ENCODE data around the gene MNS1.
A peak's percentile ranks its signal among the peaks of the same experiment; 100 is the strongest.
"Not testable (repeated sequence)": the region's sequence is repeated elsewhere in the genome, so short reads cannot be mapped to it uniquely, and the experiment has no call there.

The MNS1 gene

GRCh38 chr15:56491110-56491722 is 26.3 kb upstream of the MNS1 start:
- peak; percentile 81 for DNase-seq (ENCODE audit: low read depth)
- no peak overlapping the region for H3K4me3 ChIP-seq (ENCODE audit: low read length)
- TF ChIP-seq, protein P1, sequence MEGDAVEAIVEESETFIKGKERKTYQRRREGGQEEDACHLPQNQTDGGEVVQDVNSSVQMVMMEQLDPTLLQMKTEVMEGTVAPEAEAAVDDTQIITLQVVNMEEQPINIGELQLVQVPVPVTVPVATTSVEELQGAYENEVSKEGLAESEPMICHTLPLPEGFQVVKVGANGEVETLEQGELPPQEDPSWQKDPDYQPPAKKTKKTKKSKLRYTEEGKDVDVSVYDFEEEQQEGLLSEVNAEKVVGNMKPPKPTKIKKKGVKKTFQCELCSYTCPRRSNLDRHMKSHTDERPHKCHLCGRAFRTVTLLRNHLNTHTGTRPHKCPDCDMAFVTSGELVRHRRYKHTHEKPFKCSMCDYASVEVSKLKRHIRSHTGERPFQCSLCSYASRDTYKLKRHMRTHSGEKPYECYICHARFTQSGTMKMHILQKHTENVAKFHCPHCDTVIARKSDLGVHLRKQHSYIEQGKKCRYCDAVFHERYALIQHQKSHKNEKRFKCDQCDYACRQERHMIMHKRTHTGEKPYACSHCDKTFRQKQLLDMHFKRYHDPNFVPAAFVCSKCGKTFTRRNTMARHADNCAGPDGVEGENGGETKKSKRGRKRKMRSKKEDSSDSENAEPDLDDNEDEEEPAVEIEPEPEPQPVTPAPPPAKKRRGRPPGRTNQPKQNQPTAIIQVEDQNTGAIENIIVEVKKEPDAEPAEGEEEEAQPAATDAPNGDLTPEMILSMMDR (conservative IDR thresholded peaks at IDR 0.05; ENCODE audit: low read length): peak; percentile 99

DNA sequence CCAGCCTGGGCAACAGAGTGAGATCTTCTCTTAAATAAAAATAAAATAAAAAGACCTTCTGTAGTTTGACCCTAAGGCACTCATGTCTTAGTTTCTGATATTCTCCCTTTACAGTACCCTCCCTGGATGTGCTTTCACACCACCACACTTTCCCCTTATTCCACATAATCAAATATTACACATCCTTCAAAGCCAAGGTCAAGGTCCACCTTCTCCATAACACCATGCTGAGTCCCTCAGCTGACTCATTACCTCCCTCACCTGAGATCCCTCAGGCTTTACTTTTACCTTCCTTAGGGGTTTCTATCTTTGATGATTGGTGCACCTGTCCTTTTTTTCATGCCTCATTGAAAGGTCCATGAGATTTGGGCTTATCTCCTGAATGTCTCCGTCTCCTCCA is 25.5 kb upstream of the MNS1 start:
- H3K4me3 ChIP-seq (ENCODE audit: low read length): no peak overlapping the region
- no peak for DNase-seq (ENCODE audit: low read depth)
- TF ChIP-seq, protein P1 (conservative IDR thresholded peaks at IDR 0.05; ENCODE audit: low read length): no peak

DNA sequence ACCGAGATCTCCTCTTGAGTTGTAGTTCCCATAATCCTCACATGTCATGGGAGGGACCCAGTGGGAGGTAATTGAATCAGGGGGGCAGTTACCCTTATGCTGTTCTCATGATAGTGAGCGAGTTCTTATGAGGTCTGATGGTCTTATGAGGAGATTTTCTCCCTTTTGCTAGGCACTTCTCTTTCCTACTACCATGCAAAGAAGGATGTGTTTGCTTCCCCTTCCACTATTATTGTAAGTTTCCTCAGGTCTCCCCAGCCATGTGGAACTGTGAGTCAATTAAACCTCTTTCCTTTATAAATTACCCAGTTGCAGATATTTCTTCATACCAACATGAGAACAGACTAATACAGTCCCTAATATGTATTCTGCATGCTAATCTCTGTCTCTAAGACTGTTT is 21.3 kb upstream of the MNS1 start:
- not testable (repeated sequence) for DNase-seq (ENCODE audit: low read depth); H3K4me3 ChIP-seq (ENCODE audit: low read length)

DNA sequence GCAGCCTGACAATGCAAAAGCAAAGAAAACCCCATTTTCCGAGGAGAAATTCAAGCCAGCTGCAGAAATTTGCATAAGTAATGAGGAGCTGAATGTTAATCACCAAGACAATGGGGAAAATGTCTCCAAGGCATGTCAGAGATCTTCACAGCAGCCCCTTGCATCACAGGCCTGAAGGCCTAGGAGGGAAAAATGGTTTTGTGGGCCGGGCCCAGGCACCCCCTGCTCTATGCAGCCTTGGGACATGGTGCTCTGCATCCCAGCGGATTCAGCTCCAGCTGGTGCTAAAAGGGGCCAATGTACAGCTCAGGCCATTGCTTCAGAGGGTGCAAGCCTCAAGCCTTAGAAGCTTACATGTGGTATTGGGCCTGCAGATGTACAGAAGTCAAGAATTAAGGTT is 20.5 kb upstream of the MNS1 start:
- DNase-seq (ENCODE audit: low read depth); H3K4me3 ChIP-seq (ENCODE audit: low read length): not testable (repeated sequence)

DNA sequence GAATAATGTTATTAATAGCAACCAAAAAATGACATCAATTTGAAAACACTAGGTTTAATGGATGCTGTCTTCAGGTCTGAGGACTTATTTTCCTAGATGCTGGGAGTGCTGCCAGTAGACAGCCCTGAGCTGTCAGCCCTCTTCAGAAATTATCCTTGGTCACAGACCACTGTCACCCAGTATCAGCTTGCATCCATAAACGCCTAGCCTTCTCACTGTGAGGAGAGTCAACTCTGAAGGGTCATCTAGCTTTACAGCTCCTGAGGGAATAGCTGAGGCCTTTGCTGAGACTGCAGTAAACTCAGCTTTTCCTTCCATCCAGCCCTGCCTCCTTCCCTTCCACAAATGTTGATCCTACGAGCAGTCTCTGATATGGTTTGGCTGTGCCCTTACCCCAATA is 19.4 kb upstream of the MNS1 start:
- no peak for DNase-seq (ENCODE audit: low read depth)
- H3K4me3 ChIP-seq (ENCODE audit: low read length): no peak overlapping the region
- TF ChIP-seq, protein P1 (conservative IDR thresholded peaks at IDR 0.05; ENCODE audit: low read length): no peak

- TF ChIP-seq, protein P1 (conservative IDR thresholded peaks at IDR 0.05; ENCODE audit: low read length): no peak
- H3K4me3 ChIP-seq (ENCODE audit: low read length): no peak overlapping the region
- DNase-seq (ENCODE audit: low read depth): no peak
Measured at GRCh38 chr15:56475351-56475750, 10.4 kb upstream of the MNS1 start.

GRCh38 chr15:56473017-56473416 is 8.1 kb upstream of the MNS1 start:
- TF ChIP-seq, protein P1 (conservative IDR thresholded peaks at IDR 0.05; ENCODE audit: low read length): no peak
- H3K4me3 ChIP-seq (ENCODE audit: low read length): no peak overlapping the region
- no peak for DNase-seq (ENCODE audit: low read depth)

DNA sequence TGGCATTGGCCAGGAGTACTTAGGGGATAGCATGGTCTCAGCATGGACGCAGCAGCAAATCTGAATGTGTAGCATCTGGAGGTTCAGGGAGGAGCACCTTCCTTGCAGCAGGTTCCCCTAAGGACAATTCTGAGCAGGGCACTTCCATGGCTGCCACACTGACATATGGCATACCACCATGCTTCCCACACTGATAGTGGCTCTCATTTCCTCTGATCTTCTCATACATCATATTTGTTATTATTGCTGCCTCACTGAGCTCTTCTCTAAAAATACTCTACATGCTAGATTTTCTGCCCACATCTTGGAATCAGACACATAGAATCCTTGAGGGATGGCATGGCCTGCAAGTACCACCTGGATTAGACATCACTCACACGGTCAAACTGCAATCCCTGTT is 7.3 kb upstream of the MNS1 start:
- no peak for DNase-seq (ENCODE audit: low read depth)
- TF ChIP-seq, protein P1 (conservative IDR thresholded peaks at IDR 0.05; ENCODE audit: low read length): no peak
- no peak overlapping the region for H3K4me3 ChIP-seq (ENCODE audit: low read length)

All from AG10803 (cell line).